ENCODE results near the gene IL20RB. TPM values are rescaled to one million over a fixed set of nuclear protein-coding genes. Genes with fewer than 3 reads are reported as not detected.
"Not testable (repeated sequence)": the region's sequence is repeated elsewhere in the genome, so short reads cannot be mapped to it uniquely, and the experiment has no call there.

IL20RB gene
- total RNA-seq, 1 donor from 2014 or later, result 94.7 TPM

DNA sequence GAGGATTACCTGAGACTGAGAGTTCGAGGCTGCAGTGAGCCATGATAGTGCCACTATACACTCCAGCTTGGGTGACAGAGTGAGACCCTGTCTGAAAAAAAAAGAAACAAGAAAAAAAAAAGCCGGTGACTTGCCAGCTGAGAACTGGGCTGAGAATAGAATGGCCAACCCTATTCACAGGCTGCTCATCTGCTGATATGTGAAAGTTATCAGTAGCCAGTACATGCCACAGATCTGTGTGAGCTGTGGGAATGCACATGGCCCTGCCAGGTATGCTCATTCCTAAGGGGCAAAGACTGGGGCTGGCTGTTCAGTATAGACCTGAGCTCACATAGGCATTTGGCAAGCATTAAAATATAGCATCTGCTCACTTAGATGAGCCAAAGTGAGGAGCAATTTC is 30.9 kb downstream of the IL20RB start:
- no peak for ATAC-seq

DNA sequence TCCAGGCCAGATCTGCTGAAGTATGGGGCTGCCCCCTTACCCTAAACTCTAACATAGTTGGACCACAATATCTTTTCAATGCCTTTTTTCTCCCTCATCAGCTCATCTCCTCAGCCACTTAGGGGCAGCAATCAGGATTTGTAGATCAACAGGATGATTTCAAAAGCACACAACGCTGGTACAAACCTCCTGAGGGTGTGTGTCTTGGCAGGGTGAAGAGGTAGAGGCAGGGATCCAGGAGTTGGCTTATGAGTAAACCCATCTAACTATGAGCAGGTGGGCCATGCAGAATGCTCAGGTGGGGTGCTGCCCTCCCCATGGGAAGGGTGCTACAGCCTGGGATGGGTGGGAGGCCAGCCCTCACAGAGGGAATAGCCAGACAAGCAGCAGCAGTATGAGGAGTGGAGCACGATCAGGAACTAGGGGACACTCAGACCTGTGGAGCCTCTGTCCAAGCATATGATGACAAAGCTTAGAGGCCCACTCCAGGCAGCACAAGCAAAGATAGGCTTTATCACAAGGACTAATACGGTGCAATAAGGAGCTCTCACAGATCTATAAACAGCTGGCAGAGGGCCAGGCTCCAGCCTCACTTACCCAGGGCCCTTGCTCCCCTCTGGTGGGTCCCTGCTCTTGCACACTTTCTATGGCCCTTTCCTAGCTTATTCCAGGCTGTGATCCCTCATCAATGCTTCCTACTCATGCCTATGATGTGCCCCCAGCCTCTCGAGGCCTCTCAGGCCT is 32.2 kb downstream of the IL20RB start:
- peak; percentile 7 for ATAC-seq

DNA sequence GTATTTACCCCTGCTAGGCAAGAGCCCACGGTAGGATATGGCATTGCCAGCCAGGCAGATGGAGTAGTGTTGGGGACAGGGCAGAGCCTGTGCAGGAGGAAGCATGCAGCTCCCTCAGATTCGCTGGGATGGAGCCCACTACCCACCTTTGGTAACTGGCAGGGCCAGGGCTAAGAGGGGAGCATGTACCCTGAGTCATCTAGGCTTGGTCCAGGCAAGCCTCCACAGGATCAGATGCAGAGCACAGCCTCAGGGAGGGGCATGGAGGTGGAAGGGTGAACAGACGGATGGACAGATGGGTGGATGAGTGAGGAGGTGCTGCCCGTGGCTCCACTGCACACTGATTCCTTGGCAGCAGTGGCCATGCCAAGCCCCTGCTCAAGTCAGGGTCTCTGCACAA is 33.0 kb downstream of the IL20RB start:
- peak; percentile 75 for ATAC-seq

DNA sequence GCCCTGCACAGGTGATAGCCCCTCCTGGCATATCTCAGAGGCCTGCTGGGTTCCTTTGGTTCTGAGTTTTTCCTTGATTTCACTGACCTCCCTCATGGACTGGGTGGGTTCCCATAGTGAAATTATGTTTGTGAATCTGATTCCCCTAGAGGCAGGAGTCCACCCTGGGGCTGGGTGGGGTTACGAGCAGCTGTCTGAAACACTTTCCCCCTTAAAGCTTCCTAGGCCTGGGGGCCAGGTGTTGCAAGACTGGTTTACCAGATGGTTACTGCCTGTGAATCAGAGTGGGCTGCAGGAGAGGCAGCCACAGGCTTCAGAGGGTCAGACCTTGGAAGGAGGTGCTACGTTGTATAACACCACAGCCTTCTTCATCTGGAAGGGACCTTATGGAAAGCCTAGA is 34.3 kb downstream of the IL20RB start:
- no peak for ATAC-seq

DNA sequence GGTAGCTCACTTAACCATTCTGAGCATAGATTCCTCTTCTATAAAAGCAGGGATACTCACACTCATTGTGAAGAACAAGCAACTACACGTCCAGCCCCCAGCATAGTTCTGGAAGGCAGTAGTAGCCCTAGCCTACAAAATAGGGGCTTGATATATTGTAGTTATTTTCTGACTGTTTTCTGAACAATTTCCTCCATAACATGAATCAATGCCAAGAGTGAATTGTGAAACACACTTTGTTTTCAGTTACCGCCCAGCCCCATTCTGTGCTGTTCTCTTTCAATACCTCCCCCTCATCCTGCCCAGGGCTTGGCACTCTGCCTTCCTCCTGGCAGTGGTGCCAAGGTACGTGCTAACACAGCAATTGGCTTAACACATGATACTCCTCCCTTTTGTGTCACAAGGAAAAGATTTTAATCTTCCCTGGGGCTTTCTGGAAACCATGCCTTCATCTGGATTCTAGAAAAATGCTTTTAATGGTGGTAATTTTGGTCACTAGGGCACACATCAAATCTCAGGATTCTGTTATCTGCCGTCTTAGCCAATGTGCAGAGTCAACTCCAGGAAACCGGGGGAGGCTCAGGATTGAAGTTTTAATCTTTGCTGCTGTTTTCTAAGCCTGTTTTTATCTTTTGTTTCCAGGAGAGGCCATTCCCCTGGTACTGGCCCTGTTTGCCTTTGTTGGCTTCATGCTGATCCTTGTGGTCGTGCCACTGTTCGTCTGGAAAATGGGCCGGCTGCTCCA is 37.2 kb downstream of the IL20RB start:
- ATAC-seq, result peak; percentile 91

DNA sequence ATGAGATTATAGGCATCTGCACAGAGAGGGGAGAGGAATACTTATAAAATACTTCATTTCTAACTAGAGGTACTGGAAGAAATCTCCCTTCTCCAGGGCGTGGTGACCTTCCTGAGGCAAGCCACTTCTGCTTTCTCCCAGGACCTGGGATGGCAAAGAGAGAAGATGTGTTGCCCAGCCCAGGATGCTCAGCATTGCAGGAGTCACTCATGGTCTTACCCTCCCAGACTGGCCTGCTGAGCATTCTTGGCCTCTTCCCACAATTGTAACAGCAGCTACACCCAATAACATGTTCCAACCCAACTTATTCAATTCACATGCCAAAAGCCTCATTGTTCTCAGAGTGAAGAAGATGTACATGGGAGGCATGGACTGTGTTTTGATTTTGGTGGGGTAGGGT is 37.9 kb downstream of the IL20RB start:
- peak; percentile 81 for ATAC-seq

DNA sequence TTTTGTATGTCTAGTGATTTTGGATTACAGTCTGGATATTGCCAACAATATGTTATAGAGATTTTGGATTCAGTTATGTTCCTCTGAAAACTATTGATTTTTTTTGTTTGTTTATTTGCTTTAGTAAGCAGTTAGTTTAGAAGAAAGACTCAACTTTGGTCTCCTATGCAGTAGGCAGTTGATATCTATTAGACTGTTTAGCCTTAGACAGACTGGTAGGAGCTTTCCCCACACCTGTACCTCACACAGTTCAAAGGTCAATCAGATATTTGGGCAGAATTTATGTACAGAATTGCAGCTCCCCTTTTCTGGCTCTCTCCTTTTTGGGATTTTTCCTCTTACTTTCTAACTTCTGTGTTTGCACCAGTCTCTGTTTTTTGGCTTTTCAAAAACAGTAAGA is 42.3 kb downstream of the IL20RB start:
- ATAC-seq, result no peak

DNA sequence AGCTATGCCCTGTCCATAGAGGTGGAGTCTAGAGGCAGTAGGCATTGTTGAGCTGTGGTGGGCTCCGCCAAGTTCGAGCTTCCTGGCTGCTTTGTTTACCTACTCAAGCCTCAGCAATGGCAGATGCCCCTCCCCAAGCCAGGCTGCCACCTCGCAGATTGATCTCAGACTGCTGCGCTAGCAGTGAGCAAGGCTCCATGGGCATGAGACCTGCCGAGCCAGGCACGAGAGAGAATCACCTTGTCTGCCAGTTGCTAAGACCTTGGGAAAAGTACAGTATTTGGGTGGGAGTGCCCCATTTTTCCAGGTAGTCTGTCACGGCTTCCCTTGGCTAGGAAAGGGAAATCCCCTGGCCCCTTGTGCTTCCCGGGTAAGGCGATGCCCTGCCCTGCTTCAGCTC is 49.6 kb downstream of the IL20RB start:
- not testable (repeated sequence) for ATAC-seq

DNA sequence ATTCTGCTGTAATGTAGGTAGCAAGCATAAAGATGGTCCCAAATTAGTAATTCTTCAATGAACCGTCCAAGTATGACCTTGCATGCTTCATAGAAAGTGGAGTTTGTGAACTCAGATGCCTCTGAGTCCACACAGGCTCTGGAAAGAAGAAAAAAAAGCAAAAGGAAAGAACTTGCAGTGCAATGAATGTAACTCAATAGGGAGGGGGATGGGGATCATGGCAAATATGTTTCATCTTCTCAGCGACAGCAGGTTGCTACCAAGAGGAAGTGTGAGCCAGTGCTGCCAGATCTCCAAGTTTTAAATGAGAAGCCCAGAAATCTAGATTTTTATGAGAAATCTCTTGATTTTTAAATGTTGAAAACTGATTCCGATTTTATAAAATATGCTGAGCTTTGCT is 50.3 kb downstream of the IL20RB start:
- no peak for ATAC-seq

DNA sequence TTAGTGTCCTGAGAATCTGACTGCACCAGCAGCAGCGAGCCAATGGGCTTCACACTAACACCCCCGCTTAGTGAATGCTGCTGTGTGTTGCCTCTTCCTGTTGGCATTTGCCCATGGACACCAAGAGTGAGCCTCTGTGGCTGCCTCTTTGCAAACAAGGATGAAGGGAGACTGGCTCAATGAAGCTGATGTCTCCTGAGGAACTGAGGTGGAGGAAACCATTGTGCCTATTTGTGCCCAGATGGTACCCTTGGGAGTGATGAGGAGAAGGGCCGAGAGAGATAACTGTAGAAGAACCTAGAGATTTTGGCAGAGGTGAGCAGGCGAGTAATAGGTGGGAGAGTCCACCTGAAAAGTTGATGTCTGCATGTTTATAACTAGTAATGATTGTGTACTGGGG is 51.2 kb downstream of the IL20RB start:
- no peak for ATAC-seq

DNA sequence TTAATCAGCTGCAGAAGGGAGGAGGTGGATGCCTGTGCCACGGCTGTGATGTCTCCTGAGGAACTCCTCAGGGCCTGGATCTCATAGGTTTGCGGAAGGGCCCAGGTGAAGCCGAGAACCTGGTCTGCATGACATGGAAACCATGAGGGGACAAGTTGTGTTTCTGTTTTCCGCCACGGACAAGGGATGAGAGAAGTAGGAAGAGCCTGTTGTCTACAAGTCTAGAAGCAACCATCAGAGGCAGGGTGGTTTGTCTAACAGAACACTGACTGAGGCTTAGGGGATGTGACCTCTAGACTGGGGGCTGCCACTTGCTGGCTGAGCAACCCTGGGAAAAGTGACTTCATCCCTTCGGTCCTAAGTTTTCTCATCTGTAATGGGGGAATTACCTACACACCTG is 52.4 kb downstream of the IL20RB start:
- no peak for ATAC-seq

DNA sequence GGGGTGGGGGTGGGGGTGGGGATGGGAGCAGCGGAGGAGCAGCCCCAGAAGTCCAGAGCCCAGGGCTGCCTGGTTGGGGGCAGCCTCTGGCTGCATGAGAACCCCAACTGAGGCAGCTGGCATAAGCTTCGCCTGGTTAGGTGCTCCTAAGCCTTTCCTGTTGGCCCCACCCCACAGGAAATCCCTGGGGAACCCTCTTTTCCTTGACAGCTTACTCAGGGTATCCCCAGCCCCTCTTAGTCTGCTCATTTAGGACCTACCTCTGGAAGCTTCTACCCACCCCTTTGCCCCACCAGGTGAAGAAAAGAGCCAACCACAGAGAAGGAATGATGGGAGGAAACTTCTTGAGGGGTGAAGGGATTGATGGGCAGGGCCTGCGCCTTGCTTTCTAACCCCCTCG is 53.4 kb downstream of the IL20RB start:
- ATAC-seq, result no peak

DNA sequence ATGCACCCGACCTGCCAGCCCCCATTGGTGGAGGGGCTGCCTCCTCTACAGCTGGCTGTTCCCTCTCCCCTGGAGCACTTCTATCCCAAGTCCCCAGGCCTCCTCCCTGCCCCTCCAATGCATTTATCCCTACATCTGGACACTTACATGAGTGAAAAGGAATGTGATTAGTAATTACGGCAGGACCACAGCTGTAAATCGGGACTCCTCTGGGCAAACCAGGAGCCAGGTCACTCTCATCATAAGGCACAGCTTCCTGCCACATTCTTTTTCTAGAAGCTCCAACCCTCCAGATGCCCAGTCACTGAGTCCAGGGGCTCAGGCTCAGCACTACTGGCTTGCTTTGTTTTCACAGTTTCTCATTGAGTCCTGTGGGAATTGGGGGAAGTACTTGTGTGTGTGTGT is 54.3 kb downstream of the IL20RB start:
- ATAC-seq, result no peak

DNA sequence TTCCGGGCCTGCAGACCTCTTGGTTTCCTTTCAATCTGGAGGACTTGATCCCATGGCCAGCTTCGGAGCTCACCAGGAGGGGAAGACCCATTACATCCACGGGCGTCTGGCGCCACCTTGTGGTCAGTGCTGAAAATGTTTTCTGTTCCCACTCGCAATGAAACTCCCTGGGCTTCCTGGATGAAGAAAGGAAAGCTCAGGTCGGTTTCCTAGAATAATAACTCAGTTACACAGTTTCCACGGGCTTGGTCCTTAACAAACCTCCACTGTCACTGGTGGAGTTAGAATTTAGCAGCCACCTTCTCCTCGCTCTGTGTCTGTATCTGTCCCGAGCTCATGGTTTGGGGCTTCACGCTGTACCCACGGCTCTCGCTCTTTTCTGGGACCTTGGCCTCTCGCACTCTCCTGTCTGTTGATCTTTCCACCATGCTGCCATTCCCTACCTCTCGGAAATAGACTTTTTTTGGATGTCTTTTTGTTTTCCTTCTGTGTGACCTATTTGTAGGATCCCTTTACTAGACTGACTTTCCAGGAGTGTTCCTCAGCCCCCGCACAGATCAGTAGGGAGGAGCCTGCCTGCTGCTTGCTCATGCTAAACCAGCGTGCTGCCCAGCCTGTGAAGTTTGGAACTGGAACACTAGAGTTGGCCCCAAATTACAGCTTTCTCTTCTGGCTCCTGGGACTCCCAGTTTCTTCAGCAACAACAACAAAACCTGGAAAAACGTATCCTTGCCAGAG is 56.3 kb downstream of the IL20RB start:
- peak; percentile 94 for ATAC-seq

DNA sequence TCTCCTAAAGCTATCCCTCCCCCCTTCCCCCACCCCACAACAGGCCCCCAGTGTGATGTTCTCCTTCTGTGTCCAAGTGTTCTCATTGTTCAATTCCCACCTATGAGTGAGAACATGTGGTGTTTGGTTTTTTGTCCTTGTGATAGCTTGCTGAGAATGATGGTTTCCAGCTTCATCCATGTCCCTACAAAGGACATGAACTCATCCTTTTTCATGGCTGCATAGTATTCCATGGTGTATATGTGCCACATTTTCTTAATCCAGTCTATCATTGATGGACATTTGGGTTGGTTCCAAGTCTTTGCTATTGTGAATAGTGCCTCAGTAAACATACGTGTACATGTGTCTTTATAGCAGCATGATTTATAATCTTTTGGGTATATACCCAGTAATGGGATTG is 59.5 kb downstream of the IL20RB start:
- not testable (repeated sequence) for ATAC-seq

DNA sequence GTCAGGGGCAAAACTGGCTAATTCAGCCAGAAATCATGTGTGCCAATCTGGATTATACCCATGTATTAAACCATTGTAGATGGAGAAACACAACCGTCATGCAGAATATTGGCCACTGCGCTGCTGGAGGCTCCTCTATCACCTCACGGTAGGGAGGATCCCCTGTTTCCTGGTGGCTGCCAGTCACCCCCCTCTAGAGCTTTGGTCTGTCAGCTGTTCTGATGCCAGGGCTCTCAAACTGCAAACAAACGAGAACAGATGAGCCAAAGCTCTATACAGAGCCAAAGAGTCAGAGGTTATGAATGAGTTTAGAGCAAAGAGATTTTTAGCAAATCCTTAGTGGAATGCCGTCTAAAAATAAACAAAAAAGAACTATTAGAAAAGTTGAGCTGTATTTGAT is 62.5 kb downstream of the IL20RB start:
- no peak for ATAC-seq

DNA sequence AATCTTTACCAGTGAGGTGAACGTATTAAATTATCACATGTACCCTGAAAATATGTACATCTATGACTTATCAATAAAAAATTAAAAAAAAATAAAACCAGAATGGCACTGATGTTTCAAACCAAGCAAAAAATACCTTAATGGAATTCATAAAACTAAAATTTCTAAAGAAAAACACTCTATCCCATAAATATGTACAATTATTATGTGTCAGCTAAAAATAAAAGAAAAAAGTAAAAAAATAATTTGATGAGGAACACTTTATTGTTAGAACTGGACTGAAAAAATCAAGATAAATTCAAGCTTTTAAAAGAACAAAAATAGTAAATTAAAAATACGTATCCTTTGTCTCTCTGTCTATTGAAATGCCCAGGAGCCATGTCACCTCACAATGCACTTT is 63.1 kb downstream of the IL20RB start:
- no peak for ATAC-seq

DNA sequence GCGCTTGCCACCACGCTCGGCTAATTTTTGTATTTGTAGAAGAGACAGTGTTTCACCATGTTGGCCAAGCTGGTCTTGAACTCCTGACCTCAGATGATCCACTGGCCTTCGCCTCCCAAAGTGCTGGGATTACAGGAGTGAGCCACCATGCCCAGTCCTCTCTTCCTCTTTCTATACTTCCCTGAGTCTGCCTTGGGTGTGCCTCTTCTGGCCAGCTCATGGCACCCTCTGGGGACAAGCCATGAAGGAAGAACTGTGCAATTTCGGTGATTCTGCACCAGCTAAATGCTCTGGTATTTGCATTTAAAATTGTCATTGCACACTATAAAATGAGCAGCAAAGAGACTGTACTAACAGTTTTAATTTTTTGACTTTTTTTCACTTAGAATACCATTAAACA is 66.6 kb downstream of the IL20RB start:
- no peak for ATAC-seq

DNA sequence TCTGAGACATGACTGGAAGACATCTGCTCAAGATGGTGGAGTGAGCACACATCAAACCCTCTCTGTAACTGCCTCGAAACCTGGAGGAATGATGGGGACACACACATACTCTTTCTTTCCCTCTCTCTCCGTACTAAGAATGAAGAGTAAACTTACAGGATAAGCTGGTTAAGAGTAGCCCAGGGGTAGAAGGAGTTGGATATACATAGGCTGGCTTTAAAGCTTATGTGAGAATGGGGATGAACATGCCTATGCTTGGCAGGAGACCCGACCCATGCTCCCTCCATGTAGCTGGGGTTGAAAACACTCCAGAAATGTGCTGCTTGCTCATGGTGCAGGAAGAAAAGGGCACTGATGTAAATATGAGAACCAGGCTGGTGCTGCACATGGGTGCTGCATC is 68.9 kb downstream of the IL20RB start:
- peak; percentile 71 for ATAC-seq

DNA sequence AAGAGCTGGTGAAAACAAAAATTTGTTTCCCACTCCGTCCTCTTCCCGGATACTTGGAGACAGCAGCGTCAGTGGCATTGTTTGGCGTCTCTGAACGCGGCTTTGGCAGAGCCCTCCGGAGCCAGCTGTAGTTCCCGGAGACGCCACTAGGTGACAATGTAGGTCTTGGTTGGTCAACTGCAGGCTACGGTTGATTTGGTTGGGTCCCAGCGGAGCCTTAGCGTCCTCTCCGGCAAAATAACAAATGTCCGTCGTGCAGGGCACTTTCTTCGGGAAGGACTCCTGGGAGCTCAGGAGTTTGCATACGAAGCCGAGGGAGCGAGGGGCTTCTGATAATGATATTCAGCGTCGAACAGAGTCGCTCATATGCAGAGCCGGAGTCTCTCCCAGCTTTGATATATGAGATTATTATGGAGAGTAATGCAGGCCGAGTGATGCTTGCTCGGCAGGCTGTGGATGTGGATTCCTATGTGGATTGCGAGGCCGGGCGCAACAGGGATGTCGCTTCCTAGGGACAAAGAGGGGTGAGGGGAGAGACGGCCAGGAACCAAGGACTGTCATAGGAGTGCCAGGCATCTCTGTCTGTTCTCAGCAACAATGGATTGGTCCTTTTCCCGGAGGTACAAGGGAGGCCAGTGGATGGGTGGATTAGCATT is 74.8 kb downstream of the IL20RB start:
- peak; percentile 80 for ATAC-seq

DNA sequence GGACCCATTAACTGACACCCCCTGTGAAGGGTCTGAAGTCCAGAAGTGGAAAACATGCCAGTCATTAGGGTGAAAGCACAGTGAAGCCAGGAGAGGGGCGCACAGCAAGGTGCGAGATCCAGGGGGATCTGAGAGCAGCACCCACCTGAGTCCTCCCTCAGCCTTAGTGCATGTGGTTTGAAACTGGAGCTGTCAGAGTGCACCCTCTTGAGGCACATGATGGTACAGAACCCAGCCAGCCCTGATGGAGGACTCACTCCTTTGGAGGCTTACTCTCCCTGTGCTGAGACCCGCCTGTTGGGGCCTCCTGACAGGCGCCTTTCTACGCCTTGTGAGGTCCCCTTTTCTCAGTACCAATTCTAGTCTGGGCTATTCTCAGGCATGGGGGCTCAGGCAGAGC is 77.8 kb downstream of the IL20RB start:
- ATAC-seq, result peak; percentile 40

DNA sequence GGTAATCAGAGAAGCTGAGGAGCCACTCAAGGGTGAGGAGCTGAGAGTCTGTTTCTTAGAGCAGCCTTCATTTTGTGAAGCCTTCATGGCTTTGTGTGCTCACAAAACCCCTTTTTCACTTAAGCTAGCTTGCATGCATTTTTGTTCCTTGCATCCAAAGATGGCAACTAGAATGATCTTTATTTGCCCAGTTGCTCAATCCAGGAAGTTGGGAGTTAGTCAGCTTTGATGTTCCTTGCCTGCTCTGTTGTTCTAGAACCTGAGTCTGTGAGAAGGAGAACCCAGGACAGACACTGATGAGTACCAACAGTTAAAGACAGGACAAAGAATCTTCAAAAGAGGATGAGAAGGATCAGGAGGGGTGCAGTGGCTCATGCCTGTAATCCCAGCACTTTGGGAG is 81.8 kb downstream of the IL20RB start:
- ATAC-seq, result no peak

DNA sequence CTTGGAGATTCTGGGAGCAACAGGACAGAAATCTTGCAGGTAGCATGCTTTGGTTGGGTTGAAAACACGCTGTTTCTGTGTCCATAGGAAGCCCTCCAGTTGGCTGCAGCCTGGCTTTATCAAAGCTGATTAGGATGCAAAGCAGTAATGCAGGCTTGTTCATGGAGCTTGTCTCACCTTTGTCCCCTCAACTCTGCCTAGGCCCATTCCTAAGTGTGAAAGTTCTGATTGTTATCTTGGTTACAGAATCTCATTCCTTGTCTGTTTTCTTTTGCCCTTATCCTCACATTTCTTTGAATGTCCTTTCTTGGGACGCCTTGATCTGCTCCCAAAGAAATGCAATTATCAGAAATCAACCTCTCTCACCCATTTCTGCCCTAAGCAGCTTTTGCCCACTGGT is 83.5 kb downstream of the IL20RB start:
- no peak for ATAC-seq
